Activated T-cell treated with anti-CD3 and anti-CD28 coated beads for 24 hours (primary cell): Measurements from ENCODE around the gene ADAM11.
A peak's percentile ranks its signal among the peaks of the same experiment; 100 is the strongest.

Source experiments
- DNase-seq: peaks from one replicate; pipeline ENCODE4 v3.0.0-alpha.2; 2020; ENCODE audit warnings: low read depth

Gene ADAM11

GRCh38 chr17:44757045-44757917, 1.5 kb upstream of the ADAM11 start:
- no peak for DNase-seq

GRCh38 chr17:44757918-44758413, 822 bp upstream of the ADAM11 start:
- DNase-seq = no peak

- no peak for DNase-seq
Observed at GRCh38 chr17:44759086-44759915, 513 bp downstream of the ADAM11 start.

- no peak for DNase-seq
Observed at GRCh38 chr17:44759916-44760243, 1.1 kb downstream of the ADAM11 start.

- no peak for DNase-seq
Observed at GRCh38 chr17:44760474-44761308, 1.9 kb downstream of the ADAM11 start.

- no peak for DNase-seq
Observed at GRCh38 chr17:44761932-44762810, 3.4 kb downstream of the ADAM11 start.

GRCh38 chr17:44763170-44763569, 4.4 kb downstream of the ADAM11 start:
- DNase-seq = no peak

- DNase-seq = no peak
Observed at GRCh38 chr17:44765965-44766364, 7.2 kb downstream of the ADAM11 start.

GRCh38 chr17:44766409-44767038, 7.7 kb downstream of the ADAM11 start:
- DNase-seq = no peak

GRCh38 chr17:44767493-44767892, 8.7 kb downstream of the ADAM11 start:
- no peak for DNase-seq

- DNase-seq = no peak
Observed at GRCh38 chr17:44768505-44769142, 9.8 kb downstream of the ADAM11 start.

- no peak for DNase-seq
Observed at GRCh38 chr17:44769230-44769629, 10.4 kb downstream of the ADAM11 start.

GRCh38 chr17:44769647-44770084, 10.9 kb downstream of the ADAM11 start:
- no peak for DNase-seq

GRCh38 chr17:44770166-44770925, 11.6 kb downstream of the ADAM11 start:
- no peak for DNase-seq

- DNase-seq = no peak
Observed at GRCh38 chr17:44772308-44773045, 13.7 kb downstream of the ADAM11 start.

GRCh38 chr17:44773140-44773539, 14.4 kb downstream of the ADAM11 start:
- no peak for DNase-seq

- DNase-seq = peak; percentile 82
Observed at GRCh38 chr17:44774271-44775135, 15.7 kb downstream of the ADAM11 start.
